IPS-15b (cell line): ENCODE data around the gene NDEL1.

Experiments
- H3K27me3 ChIP-seq: one replicate; pipeline ENCODE4 v1.6.1; 2013; ENCODE audit warnings: low read length; ENCODE audit not compliant: control insufficient read depth, insufficient read depth
- H3K36me3 ChIP-seq: one replicate; pipeline ENCODE4 v1.6.1; 2013; ENCODE audit warnings: low read length; ENCODE audit not compliant: control insufficient read depth, insufficient read depth
- H3K4me1 ChIP-seq: one replicate; pipeline ENCODE4 v1.6.1; 2013; ENCODE audit warnings: mild to moderate bottlenecking, low read length; ENCODE audit not compliant: control insufficient read depth, insufficient read depth
- H3K4me3 ChIP-seq: one replicate; pipeline ENCODE4 v1.5.1; 2013; ENCODE audit warnings: low read depth, low read length
- H3K9ac ChIP-seq: one replicate; pipeline ENCODE4 v1.6.1; 2013; ENCODE audit warnings: low read depth, mild to moderate bottlenecking, low read length
- H3K9me3 ChIP-seq: one replicate; pipeline ENCODE4 v1.6.1; 2013; ENCODE audit warnings: mild to moderate bottlenecking, low read length; ENCODE audit not compliant: control insufficient read depth, insufficient read depth

The NDEL1 gene

DNA sequence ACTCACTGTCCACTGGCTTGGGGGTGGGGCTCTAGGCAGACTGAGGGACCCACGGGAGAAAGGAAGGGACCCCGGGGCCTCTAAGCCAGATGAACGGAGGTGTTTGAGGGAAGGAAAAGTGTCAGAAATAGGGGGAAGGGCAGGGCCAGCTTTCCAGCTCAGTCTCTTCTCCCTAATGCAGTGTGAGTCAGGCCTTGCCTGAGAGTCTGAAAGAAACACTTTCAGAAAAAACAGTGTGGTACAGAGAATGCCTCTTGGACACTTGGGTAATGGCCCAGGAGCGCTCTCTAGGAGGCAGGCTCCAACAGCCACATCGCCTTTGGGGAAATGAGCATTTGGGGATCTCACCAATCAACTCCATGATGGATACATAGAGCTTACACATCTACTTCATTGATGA is 46.9 kb downstream of the NDEL1 start:
- Histone ChIP-seq H3K4me3 (no peak overlapping the region), H3K36me3 (peaks cover 71% of the 10 kb centered on the region), H3K9ac (no peak overlapping the region), H3K27me3 (no peaks in the 10 kb centered on the region), H3K4me1 (no peaks in the 10 kb centered on the region), H3K9me3 (no peaks in the 10 kb centered on the region)

DNA sequence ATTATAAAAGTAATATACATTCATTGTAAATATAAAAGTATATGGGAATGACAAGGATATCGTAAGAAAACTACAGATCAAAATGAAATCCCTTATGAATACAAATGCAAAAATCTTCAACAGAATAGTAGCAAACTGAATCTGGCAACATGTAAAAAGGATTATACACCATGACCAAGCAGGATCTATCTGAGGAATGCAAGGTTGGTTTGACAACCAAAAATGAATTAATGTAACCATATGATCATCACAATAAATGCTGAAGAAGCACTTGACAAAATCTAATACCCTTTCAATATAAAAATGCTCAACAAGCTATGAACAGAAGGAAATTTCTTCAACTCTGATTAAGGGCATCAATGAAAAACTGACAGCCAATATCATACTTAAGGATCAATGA is 48.8 kb downstream of the NDEL1 start:
- H3K9me3 ChIP-seq: no peaks in the 10 kb centered on the region
- no peaks in the 10 kb centered on the region for H3K4me1 ChIP-seq
- peaks cover 69% of the 10 kb centered on the region for H3K36me3 ChIP-seq
- no peaks in the 10 kb centered on the region for H3K27me3 ChIP-seq
- H3K4me3 ChIP-seq: no peak overlapping the region
- H3K9ac ChIP-seq: no peak overlapping the region

DNA sequence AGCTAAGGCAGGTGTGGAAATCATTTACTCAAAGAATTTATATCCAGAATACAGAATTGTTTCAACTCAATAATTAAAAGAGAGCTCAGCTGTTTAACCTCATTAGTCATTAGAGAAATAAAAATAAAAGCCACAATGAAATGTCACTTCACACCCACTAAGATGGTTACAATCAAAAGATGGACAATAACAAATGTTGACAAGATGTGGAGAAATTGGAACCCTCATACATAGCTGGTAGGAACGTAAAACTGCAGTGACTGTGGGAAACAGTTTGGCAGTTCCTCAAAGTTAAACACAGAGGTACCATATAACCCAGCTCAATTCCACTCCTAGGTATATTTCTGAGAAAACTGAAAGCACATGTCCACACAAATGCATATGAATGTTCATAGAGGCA is 49.8 kb downstream of the NDEL1 start:
- Histone ChIP-seq H3K9ac (no peak overlapping the region), H3K9me3 (no peaks in the 10 kb centered on the region), H3K27me3 (no peaks in the 10 kb centered on the region), H3K4me3 (no peak overlapping the region), H3K4me1 (no peaks in the 10 kb centered on the region), H3K36me3 (peaks cover 63% of the 10 kb centered on the region)

DNA sequence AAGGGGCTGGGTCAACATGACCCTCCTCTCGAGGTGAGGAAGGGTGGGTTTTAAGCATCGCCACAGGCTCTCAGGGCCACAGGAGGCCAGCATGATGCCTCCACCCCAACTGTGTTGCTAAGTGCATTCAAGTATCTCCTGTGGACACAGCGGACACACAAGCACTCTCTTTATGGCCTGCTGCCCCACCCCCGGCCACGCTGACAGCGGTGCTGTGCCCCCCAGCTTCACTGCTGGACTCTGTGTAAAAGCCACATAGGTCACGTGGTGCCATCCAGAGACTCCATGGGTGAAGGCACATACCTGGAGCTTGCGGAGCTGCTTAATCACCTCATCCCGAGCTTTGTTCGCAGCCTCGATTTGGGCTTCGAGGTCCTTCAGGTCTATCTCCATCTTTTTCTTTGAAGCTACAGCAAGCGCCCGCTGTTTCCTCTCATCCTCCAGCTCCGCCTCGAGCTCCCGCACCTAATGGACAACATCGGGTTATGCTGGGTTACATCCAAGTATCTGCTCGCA is 51.5 kb downstream of the NDEL1 start:
- H3K4me1 ChIP-seq: no peaks in the 10 kb centered on the region
- no peak overlapping the region for H3K9ac ChIP-seq
- no peaks in the 10 kb centered on the region for H3K9me3 ChIP-seq
- H3K27me3 ChIP-seq: no peaks in the 10 kb centered on the region
- H3K4me3 ChIP-seq: no peak overlapping the region
- peaks cover 64% of the 10 kb centered on the region for H3K36me3 ChIP-seq

DNA sequence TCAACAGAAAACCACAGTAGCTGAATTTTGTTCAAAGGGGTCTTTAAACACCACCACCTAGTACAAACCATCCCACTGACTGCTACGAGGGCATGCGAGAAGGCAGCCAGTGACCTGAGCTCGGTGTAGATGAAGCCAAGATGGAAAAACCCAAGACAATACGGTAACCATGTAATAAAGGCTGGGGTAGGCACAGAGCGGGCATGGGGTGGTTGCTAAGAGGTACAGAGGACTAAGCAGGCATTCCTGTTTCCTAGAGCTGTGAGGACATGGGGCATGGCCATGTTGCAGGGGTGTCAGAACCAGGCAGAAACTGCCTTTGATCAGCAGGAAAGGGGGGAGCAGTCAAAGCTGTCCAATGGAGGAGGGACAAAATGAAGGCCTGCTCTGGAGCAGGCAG is 52.1 kb downstream of the NDEL1 start:
- Histone ChIP-seq H3K27me3 (no peaks in the 10 kb centered on the region), H3K36me3 (peaks cover 64% of the 10 kb centered on the region), H3K9ac (no peak overlapping the region), H3K4me3 (no peak overlapping the region), H3K9me3 (no peaks in the 10 kb centered on the region), H3K4me1 (no peaks in the 10 kb centered on the region)

DNA sequence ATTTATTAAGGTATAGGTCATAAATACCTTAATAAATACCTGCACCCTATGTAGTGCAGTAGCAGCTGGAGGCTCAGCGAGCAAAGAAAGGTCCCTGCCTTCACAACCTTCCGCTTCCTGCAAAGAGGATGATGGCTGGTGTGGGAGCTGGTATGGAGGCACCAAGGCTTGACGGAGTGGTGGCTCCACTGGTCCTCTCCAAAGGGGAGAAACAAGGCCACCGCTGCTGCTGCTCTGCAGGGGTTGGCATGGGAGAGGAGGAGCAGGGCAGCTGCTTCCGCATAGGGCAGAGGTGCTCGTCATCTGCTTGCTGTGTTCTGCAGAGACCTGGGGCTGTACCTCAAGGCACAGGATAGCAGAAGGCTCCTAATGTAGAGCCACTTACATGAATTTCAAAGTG is 52.8 kb downstream of the NDEL1 start:
- peaks cover 64% of the 10 kb centered on the region for H3K36me3 ChIP-seq
- no peaks in the 10 kb centered on the region for H3K27me3 ChIP-seq
- H3K9me3 ChIP-seq: no peaks in the 10 kb centered on the region
- no peak overlapping the region for H3K4me3 ChIP-seq
- H3K9ac ChIP-seq: no peak overlapping the region
- H3K4me1 ChIP-seq: no peaks in the 10 kb centered on the region

DNA sequence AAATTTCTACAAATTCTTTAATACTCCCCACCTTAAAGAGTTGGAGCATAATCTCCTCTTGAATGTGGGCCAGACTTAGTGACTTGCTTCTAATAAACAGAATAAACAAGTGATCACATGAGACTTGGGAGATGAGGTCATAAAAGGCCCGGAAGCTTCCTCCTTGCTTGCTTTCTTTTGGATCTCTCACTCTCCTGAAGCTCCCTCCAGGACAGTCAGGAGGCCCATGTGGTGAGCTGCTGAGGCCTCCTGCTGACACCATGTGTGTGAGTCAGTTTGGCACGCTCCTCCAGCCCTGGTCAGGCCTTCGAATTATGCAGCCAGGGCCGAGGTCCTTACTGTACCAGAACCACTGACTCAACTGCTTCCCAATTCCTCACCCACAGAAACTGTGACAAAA is 53.2 kb downstream of the NDEL1 start:
- H3K4me1 ChIP-seq: no peaks in the 10 kb centered on the region
- H3K27me3 ChIP-seq: no peaks in the 10 kb centered on the region
- H3K9ac ChIP-seq: no peak overlapping the region
- no peaks in the 10 kb centered on the region for H3K9me3 ChIP-seq
- no peak overlapping the region for H3K4me3 ChIP-seq
- peaks cover 61% of the 10 kb centered on the region for H3K36me3 ChIP-seq

DNA sequence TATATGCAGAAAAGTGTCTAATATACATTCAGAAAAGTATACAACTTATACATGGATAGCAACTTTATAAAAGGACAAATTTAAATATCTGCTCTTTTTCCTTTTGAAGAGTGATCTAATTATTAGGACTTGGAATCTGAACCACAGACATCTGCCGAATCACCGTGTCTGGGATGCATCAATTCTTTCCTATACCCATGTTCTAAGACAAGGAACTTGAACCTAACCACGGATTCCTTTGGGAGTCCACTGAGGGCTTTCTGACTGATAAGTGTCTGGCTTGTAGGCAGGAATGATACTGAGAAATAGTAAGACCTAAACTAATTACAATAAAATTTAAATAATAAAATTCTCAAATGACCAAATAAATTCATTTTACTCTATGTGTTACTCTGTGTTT is 54.2 kb downstream of the NDEL1 start:
- Histone ChIP-seq H3K36me3 (peaks cover 68% of the 10 kb centered on the region), H3K27me3 (no peaks in the 10 kb centered on the region), H3K4me1 (no peaks in the 10 kb centered on the region), H3K9me3 (no peaks in the 10 kb centered on the region), H3K4me3 (no peak overlapping the region), H3K9ac (no peak overlapping the region)

DNA sequence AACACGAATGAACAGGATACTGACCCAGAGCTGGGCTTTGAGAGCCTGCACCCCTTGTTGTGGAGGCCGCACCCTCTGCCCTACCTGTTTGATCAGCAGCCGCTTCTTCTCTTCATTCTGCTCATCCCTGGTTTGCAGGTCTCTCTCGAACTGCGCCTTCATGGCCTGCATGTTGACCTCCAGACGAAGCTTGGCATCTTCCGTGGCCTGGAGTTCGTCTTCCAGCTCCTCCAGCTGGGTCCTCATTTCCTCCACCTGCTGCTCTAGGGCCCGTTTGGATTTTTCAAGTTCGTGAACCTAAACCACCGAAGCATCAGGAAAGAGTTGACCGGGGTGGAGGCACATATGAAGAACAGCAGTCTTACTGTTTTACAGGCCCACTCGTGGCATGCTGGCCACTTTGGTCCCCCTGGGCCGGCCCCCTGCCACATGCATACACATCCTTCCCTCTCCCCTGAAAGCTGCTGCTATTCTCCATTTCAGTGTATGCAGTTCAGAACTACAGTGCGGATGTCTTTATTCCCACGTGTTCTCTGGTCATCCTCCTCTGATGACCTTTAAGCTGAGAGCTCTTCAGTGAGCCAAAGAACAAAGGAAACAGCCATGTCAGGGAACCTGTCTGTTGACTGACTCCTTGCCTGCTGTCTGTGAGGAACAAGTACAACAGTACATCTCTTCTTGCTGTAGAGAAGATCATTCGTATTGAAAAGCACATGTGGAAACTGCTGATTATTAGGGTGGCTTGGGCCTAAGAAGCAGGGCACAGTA is 54.8 kb downstream of the NDEL1 start:
- peaks cover 72% of the 10 kb centered on the region for H3K36me3 ChIP-seq

DNA sequence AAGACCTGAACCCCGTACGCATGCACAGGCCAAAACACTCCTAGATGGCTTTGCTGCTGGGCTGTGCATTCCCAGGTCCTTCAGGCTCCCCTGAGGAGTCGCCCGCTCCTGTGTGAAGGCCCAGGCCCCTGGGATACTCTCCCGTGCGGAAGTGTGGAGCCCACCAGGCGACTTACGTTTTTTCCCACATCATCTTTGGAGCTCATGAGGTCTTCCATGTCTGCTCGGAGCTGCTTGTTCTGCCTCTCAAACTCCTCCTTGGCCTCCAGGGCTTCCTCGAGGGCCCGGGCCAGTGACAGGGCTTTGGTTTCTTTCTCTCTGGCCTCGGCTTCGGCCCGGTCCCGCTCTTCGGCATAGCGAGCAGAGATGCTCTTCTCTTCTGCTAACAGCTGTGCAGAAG is 56.4 kb downstream of the NDEL1 start:
- no peaks in the 10 kb centered on the region for H3K4me1 ChIP-seq
- H3K9ac ChIP-seq: no peak overlapping the region
- peaks cover 65% of the 10 kb centered on the region for H3K36me3 ChIP-seq
- H3K9me3 ChIP-seq: no peaks in the 10 kb centered on the region
- no peaks in the 10 kb centered on the region for H3K27me3 ChIP-seq
- no peak overlapping the region for H3K4me3 ChIP-seq

More for the DNA sequence above, 54.8 kb downstream of the NDEL1 start:
- Histone ChIP-seq H3K4me3 (no peak overlapping the region), H3K9me3 (no peaks in the 10 kb centered on the region), H3K9ac (no peak overlapping the region), H3K27me3 (no peaks in the 10 kb centered on the region), H3K4me1 (no peaks in the 10 kb centered on the region)

DNA sequence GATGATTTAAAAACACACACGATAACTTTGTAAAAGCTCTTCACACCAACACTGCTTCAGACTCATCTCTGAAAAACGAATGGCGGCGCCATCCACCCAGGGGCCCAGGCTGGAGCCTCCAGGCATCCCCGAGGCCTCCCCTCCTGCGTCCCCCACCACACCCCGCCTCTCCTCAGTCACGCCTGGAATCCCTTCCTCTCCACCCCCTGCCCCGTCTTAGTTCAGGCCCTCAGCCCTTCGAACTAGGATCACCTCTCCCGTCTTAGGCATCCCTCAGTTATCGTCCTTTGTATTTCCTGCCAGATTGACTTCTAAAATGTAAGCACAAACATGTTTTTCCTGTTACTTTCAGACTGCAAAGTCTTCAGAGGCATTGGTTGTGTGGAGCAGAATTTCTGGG is 58.3 kb downstream of the NDEL1 start:
- H3K36me3 ChIP-seq: peaks cover 58% of the 10 kb centered on the region
- H3K9ac ChIP-seq: no peak overlapping the region
- H3K4me1 ChIP-seq: no peaks in the 10 kb centered on the region
- no peaks in the 10 kb centered on the region for H3K9me3 ChIP-seq
- no peaks in the 10 kb centered on the region for H3K27me3 ChIP-seq
- H3K4me3 ChIP-seq: no peak overlapping the region

DNA sequence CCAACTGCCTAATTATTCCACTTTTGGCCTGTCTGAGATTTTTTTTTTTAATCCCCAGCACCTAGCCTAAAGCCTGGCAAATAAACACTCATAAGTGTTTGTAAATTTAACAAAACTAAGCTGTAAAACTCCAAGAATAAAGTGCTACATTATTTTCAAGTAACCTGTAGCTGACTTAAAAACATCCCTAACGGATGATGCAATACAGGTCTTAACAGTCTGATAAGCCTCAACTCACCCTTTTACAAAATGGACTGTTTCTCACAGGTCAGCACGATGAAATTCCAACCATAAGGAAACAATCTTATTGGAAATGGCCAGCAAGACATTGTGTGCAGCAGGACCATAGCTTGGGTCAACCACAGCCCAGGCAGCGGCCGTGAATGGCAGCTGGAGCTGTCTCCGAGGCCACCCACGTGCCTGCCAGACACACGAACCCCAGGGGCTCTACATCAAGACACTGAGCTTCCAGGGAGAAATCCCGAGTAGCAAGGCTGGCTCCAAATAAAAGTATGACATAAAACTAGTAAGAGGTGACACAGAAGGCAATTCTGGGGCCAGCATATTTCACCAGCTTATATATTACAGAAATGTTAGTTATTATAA is 58.9 kb downstream of the NDEL1 start:
- Histone ChIP-seq H3K9ac (no peak overlapping the region), H3K4me1 (no peaks in the 10 kb centered on the region), H3K9me3 (no peaks in the 10 kb centered on the region), H3K27me3 (no peaks in the 10 kb centered on the region), H3K36me3 (peaks cover 61% of the 10 kb centered on the region), H3K4me3 (no peak overlapping the region)
